GM23338 (cell line): Measurements from ENCODE around the gene KCNC2.

Experiments
- CTCF ChIP-seq, 2 experiments: fragments of 200-600 bp in 1 of 2; sonication (generic) in 1 of 2; conservative IDR thresholded peaks; 2 replicates each; pipeline versions ENCODE4 v1.5.1 to v1.6.1; 2016 to 2017; ENCODE audit warnings: antibody characterized with exemption in 2 of 2, low read depth in 2 of 2, mild to moderate bottlenecking in 2 of 2, moderate library complexity in 1 of 2
- EZH2 ChIP-seq: fragments of 200-600 bp; sonication (generic); IDR thresholded peaks from one replicate; pipeline ENCODE4 v1.8.0; 2017; ENCODE audit warnings: antibody characterized with exemption, mild to moderate bottlenecking, low read depth; ENCODE audit not compliant: unreplicated experiment
- EZH2phosphoT487 ChIP-seq: fragments of 200-600 bp; sonication (generic); IDR thresholded peaks from one replicate; pipeline ENCODE4 v1.8.1; 2018; ENCODE audit warnings: antibody characterized with exemption; ENCODE audit not compliant: unreplicated experiment
- REST ChIP-seq: IDR thresholded peaks from one replicate; pipeline ENCODE4 v1.6.1; 2018; ENCODE audit warnings: antibody characterized with exemption; ENCODE audit not compliant: unreplicated experiment
- ZNF462 ChIP-seq: fragments of 250-450 bp; sonication (Bioruptor Pico); IDR thresholded peaks from 2 replicates; pipeline ENCODE4 v1.5.0; 2020; ENCODE audit warnings: mild to moderate bottlenecking, moderate library complexity

GRCh38 chr12:75177997-75178396, 31.6 kb downstream of the KCNC2 start:
- no peak for TF ChIP-seq CTCF (conservative IDR thresholded peaks at IDR 0.05; ENCODE audit: low read depth in 2 of 2)
- no peak for TF ChIP-seq REST
- no peak for TF ChIP-seq EZH2phosphoT487
- TF ChIP-seq EZH2: no peak
- no peak for TF ChIP-seq ZNF462 (CRISPR knock-in tag)
